Measurements from ENCODE around the gene NPIPB8. TPM values are rescaled to one million over a fixed set of nuclear protein-coding genes. Genes with fewer than 3 reads are reported as not detected.
"Not testable (repeated sequence)": the region's sequence is repeated elsewhere in the genome, so short reads cannot be mapped to it uniquely, and the experiment has no call there.

The NPIPB8 gene
- 1 to 10 TPM in 4 of 10 donors, under 1 TPM in 5, not detected in 1; 0.07 to 3.2 (median 0.71) TPM for polyA plus RNA-seq (ENCODE audit: insufficient read length in 10 of 10)
- long read RNA-seq, donor 1 = 0 reads
- long read RNA-seq, donor 2 = 0 reads
- long read RNA-seq, donor 3 = 0 reads
- long read RNA-seq, donor 4 = 0 reads
- long read RNA-seq, donor 5 = 0 reads
- long read RNA-seq, donor 6 = 0 reads
- long read RNA-seq, donor 7 = 0 reads
- long read RNA-seq, donor 8 = 0 reads
- long read RNA-seq, donor 9 = 0 reads

DNA sequence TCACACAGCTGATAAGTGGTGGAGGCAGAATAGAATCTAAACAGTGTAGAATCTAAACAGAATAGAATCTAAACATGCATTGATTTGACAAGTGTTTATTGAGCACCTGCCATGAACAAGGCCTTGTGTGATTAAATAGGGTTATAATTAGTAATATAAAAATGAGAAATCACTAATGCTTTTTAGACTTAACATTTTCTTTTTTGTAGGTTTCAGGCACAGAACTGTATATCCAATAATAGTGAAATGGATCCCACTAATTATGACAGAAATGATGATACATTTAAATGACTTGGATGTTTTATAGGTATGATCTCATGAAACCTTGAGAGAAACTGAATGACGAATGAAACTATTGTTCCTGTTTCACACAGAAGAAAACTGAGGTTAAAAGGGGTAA, at the start of gene NPIPB8:
NPIPB8 (plus strand) TSS at position 301 of the 400 bp plus-strand sequence. CDS start 296 bp downstream, outside the sequence.
- not testable (repeated sequence) for DNase-seq

DNA sequence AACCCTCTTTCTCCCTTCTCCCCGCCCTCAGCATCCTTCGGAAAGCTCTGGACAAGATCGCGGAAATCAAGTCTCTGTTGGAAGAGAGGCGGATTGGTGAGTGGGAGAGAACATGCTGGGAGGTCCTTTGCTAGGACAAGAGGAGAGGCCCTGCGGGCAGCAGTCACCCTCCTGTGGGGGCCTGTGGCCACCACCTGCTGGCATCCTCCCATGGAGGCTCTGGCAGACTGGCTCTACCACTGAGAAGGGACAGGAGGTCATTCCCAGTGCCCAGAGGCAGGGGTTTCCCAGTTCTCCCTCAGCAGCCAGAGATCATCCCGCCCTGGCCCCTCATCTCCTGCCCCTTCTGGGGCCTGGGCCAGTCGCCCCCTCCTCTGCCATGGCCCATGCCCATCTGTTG, 48.8 kb upstream of the NPIPB8 start:
- DNase-seq = no peak

DNA sequence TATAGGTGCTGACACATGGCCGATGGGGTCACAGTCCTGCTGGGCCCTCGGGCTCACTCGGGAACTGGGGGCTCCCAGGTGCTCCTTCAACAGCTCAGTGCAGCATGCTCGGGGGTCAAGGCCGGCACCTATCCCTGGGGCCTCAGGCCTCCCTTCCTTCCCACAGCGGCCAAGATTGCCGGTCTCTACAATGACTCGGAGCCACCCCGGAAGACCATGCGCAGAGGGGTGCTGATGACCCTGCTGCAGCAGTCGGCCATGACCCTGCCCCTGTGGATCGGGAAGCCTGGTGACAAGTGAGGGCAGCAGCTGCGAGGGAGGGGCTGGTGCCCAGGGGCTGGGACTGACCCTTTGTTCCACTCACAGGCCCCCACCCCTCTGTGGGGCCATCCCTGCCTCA, 47.9 kb upstream of the NPIPB8 start:
- DNase-seq = no peak

DNA sequence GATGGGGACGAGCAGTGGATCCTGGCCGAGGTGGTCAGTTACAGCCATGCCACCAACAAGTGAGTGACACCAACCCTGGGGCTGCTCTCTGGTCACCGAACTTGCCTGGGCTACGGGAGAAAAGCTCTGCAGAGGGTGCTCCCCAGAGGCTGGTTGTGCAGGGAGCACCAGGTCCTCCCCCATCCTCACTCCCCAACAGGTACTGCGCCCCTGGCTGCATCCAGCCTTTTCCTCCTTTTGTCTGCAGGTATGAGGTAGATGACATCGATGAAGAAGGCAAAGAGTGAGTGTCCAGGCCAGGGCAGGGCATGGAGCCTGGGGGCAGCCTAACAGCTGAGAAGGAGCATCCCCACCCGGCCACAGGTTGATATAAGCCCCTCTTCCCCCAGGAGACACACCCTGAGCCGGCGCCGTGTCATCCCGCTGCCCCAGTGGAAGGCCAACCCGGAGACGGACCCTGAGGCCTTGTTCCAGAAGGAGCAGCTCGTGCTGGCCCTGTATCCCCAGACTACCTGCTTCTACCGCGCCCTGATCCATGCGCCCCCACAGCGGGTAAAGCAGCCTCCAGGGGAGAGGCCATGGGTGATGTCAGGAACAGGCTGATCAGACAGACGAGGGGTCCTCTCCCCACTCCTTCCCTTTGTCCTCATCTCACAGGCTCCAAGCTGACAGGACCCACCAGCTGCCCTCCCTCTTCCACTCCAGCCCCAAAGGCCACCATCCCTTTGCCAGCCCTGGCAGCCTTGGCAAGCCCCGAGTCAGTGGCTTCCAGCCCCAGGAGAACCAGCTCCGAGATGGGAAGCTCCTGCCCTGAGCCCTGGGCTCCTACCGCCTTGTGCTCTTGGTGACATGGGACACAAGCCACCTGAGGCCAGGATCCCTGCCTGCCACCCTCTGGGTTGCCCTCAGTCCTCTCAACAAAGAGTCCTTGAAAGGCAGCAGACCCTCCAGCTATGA, 47.2 kb upstream of the NPIPB8 start:
- no peak for DNase-seq

DNA sequence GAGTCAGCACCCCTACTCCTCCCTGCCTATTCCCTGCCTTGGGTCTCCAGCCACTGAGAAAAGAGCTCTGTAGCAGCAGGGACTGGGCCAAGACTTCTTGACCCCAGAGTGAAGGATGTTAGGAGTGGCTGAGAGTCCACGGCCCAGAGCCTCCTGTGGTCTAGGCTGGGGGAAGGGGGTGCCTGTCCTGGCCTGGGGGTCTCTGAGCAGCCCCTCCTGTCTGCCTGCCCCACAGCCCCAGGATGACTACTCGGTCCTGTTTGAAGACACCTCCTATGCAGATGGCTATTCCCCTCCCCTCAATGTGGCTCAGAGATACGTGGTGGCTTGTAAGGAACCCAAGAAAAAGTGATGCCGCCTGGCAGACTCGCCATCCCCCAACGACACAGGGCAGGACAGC, 46.5 kb upstream of the NPIPB8 start:
- DNase-seq = no peak

DNA sequence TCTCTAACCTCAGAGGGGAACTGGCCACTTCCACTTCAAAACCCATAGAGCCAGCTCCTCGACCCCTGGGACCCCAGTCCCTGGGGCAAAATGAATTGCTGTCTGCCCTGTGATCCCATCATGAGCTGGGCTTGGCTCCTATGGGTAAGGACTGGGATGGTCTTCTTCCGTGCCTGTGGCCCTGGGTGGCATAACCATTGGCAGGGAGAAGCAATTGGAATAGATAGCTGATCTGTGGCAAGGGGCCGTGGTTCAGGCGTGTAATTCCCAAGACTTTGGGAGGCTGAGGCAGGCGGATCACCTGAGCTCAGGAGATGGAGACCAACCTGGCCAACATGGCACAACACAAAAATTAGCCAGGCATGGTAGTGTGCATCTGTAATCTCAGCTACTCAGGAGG, 45.4 kb upstream of the NPIPB8 start:
- no peak for DNase-seq

DNA sequence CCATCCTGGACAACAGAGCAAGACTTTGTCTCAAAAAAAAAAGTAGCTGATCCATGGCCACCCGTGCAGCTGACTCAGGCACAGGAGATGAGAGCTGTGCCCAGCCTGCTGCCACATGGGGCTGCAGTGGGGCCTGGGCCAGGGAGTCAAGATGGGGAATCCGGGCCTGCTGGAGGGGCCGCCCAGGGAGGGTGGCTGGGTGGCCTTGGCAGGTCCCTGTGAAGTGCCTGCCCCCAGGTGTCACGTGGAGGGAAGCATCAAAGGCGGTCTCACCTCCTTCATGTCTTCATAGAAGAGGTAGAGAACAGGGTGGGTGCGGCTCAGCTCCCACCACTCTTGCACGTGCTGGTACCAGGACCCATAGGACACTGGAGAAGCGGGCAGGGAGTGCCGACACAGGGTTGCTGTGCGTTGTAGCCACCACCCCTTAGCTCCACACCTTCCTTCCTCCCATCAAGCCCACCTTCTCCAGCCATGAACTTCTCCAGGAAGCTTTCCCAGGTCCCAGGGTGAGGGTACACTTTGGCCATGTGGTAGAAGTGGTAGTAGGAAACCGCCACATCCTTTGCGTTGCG, 44.8 kb upstream of the NPIPB8 start:
- DNase-seq = no peak

DNA sequence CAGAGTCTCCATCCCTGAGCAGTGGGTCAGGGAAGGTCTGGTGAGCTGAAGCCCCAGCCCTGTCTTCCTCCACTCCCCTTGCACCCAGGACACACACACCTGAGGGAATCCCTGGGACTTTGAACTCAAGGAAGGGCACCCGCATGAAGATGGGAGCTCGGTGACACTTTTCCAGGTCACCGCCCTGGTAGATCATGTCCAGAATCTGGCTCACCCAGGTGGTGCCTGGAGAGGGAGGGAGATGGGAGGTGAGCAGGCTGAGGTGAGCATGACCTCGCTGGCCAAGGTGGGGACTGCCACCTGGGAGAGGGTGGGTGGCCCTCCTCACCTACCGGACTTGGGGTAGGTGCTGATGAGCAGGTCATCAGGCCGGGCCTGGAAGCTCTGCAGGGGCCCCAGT, 42.4 kb upstream of the NPIPB8 start:
- DNase-seq = not testable (repeated sequence)

DNA sequence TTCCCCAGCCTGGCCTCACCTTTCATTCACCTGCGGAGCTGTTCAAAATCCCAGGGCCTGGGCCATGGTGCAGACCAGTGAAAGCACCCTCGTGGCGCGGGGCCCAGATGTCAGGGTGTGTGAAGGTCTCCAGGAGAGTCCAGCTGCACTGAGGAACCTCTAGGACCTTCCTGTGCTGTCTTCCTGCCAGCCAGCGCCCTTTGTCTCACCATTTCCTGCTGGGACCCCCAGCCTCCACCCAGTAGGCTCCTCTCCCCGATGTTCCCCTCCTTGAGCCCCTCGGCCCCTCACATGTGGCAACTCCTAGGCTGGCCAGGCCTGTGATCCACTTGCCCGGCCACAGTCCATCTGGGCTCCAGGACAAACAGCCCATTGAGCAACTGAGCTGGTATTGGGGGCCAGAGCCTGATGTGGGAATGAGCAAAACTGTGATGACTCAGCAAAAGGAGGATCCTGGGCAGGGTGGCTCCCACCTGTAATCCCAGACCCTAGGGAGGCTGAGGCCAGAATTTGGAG, 41.7 kb upstream of the NPIPB8 start:
- DNase-seq = no peak

DNA sequence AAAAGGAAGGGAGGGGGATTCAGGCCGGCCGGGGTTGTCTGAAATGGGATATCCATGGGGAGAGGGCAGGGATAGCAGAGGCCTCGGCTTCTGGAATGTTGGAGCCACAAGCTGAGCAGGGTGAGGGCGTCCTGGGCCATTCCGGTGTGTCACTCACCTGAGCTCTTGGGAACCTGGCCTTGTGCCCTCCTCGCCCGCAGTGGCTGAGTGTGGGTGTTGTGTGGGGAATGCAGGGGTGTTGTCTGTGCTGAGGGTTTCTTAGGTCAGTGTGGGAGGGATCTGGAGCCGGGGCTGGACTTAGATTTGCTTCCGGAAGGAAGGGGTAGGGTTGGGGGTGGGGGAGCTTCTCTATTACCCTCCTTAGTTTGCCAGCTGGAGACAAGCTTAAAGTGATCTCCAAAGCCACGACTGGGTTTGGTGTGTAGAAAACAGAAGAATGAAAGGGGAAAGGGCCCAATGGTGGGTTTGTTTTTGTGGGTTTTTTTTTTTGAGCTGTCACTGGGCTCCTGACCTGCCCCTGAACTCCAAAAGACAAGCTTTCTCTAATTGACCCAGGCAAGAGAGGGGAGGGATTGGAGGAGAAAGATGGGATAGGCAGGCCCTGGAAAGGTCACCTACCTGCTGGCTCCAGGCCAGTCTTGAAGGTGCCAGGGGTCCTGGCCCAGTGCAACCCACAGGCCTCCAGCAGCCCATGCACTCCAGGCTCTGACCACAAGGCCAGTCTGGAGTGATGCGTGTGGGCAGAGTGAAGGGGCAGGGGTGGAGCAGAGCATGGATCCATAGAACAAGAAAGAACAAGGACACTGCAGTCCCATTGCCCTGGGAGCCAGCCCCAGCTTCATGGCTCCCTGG, 40.8 kb upstream of the NPIPB8 start, which contains the start of gene SULT1A2:
SULT1A2 (minus strand) TSS at position 211 of the 852 bp plus-strand sequence. CDS start 1,120 bp downstream, outside the sequence.
- DNase-seq = no peak

DNA sequence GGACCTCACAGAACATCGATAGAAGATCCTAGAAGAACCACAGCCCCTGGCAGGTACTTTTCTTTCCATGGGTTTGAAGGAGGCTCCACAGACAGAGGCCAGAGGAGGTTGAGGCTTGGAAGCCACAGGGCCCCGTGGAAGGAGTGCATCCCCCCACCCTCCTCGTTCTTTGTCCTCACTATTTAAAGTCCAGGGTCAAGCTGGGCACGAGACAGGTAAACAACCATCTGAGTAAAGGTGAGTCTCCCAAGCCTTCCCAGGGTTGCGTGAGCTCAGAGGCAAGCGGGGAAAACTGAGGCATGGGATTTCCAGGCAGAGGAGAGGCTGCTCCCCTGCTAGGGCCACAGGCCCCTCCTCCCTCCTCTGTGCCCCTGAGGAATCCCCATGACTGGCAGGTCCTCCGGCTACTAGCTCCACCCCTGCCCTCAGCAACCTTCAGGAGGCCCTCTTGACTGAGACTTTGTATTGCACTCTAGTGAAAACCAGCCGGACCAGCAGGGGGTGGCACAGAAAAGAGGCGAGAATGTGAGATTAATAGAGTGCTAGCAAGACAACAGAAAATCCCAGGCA, 40.1 kb upstream of the NPIPB8 start:
- no peak for DNase-seq

DNA sequence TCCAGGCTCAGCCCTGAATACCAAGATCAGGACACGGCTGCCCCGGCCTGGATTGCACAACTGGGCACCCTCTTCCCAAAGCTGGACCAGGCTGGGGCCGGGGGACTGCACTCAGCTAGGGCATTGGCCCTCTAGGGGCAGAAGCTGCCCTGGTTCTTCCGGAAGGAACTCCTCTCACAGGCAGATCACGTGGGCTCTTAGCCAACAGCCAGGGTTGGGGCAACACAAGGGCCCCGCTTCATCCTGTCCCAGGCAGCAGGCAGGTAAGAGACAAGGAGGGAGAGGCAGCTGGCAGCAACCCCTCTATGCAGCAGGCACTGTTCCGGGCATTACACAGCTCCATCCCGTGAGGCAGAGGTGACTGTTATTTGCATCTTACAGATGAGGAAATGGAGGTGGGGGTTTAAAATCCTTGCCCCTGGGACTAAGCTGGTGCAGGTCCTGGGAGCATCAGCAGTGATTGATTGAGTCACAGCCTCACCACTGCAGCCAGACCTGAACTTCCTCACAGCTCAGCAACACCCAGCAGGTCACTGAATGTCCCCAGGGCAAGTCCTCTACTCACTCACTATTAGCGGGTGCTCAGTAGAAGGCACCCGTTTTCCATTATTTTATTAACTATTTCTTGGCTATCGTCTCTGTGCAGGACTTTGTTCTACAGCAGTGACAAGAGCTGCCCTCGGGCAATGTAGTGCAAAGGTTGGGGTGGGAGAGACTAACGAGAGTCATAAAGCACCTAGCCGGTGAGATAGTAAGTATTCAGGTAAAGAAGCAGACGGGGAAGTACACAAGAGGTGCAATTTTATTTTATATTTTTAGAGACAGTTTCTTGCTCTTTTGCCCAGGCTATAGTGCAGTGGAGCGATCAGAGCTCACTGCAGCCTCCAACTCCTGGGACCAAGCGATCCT, 38.2 kb upstream of the NPIPB8 start:
- DNase-seq = not testable (repeated sequence)

DNA sequence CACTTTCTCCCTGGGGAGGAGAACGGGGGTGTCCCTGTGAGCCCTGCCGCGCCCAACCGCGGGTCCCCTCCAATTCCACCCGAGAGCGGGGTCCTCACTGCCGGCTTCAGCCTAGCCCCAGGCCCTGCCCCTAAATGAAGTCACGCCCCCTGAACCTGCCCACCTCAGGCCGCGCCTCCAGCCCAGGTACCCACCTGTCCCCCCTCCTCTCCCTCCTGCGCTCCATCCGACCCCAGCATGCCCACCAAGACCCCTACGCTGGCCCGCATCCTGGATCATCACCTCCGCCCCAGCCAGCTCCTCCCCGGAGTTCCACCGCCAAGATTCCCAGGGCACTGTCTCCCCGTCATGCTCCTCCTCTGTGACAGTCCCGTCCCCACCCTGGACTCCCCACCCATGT, 36.9 kb upstream of the NPIPB8 start:
- not testable (repeated sequence) for DNase-seq

DNA sequence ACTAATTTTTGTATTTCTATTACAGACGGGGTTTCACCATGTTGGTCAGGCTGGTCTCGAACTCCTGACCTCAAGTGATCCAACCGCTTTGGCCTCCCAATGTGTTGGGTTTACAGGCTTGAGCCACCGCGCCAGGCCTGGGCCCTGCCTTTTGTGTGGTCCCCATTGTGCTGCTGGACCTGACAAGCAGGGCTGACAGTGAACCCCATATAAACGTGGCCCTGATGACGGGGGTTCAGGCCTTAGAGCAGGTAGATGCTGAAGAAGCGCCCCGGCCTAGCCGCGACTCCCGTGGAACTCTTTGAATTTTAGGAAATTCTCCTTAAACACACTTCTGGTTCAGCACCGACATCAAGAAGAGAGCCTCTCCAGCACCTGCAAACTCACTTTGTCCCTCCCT, 36.3 kb upstream of the NPIPB8 start:
- not testable (repeated sequence) for DNase-seq

DNA sequence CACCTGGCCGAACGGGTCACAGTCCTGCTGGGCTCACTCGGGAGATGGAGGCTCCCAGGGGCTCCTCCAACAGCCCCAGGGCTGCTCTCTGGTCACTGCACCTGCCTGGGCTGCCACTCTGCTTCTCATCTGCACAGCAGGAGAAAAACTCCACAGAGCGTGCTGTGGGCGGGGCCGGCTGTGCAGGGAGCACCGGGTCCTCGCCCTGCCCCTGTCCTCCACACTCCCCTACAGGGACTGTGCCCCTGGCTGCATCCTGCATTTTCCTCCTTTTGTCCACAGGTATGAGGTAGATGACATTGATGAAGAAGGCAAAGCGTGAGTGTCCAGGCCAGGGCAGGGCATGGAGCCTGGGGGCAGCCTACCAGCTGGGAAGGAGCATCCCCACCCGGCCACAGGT, 35.8 kb upstream of the NPIPB8 start:
- not testable (repeated sequence) for DNase-seq

DNA sequence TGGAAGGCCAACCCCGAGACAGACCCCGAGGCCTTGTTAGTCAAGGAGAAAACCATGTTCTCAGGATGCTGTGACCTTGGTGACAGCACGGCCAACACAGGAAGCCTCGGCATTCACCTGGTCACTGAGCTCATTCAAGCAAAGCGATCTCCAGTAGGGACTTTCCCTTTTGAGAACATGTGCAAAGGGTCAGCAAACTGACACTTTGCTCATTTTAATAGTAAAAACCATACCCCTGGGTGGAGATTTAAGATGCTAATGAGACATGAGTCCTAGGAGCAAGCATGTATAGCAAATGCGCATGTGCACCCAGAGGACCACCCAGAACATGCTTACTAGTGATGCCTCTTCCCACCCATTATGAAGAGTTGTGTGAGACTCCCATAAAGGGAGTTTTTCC, 35.3 kb upstream of the NPIPB8 start:
- no peak for DNase-seq

DNA sequence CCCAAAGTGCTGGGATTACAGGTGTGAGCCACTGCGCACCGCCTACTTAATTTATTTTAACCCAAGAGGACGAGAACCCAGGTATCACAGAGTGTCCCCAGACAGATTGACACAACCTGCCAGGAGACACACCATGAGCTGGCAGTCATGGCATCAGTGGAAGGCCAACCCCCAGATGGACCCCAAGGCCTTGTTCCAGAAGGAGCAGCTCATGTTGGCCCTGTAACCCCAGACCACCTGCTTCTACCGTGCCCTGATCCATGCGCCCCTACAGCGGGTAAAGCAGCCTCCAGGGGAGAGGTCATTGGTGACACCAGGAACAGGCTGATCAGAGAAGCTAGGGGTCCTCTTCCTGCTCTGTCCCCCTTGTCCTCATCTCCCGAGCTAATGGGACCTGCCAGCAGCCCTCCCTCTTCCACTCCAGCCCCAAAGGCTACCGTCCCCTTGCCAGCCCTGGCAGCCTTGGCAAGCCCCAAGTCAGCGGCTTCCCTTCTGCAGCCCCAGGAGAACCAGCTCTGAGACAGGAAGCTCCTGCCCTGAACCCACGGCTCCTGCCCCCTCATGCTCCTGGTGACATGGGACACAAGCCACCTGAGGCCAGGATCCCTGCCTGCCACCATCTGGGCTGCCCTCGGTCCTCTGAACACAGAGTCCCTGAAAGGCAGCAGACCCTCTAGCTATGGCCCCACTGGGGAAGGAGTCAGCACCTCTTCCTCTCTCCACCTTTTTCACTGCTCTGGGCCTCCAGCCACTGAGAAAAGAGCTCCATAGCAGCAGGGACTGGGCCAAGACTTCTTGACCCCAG, 34.3 kb upstream of the NPIPB8 start:
- DNase-seq = no peak

DNA sequence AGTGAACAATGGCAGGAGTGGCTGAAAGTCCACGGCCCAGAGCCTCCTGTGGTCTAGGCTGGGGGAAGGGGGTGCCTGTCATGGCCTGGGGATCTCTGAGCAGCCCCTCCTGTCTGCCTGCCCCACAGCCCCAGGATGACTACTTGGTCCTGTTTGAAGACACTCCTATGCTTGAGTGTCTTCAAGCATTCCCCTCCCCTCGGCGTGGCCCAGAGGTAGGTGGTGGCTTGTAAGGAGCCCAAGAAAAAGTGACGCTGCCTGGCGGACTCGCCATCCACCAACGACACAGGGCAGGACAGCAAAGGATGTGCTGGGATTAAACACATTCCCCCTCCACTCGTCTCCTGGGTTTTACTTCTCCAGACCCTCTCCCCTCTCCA, 33.7 kb upstream of the NPIPB8 start:
- DNase-seq = no peak

All from muscle of back (tissue), 13 donors.